AG09319 (cell line): ENCODE measurements around the gene USP47.

Source experiments
- DNase-seq: peaks from one replicate; pipeline ENCODE4 v3.0.0-alpha.2; 2010; ENCODE audit warnings: low read depth; ENCODE audit errors: extremely low read depth
- TF ChIP-seq, protein P1 (sequence below): IDR thresholded peaks from 2 replicates; pipeline ENCODE4 v1.5.1; 2011; ENCODE audit warnings: low read depth, mild to moderate bottlenecking, inconsistent platforms, low read length, moderate library complexity

Gene USP47

GRCh38 chr11:11993839-11994238 is 152.1 kb downstream of the USP47 start:
- no peak for DNase-seq
- TF ChIP-seq, protein P1, sequence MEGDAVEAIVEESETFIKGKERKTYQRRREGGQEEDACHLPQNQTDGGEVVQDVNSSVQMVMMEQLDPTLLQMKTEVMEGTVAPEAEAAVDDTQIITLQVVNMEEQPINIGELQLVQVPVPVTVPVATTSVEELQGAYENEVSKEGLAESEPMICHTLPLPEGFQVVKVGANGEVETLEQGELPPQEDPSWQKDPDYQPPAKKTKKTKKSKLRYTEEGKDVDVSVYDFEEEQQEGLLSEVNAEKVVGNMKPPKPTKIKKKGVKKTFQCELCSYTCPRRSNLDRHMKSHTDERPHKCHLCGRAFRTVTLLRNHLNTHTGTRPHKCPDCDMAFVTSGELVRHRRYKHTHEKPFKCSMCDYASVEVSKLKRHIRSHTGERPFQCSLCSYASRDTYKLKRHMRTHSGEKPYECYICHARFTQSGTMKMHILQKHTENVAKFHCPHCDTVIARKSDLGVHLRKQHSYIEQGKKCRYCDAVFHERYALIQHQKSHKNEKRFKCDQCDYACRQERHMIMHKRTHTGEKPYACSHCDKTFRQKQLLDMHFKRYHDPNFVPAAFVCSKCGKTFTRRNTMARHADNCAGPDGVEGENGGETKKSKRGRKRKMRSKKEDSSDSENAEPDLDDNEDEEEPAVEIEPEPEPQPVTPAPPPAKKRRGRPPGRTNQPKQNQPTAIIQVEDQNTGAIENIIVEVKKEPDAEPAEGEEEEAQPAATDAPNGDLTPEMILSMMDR = no peak

- no peak for DNase-seq
- TF ChIP-seq, protein P1 = no peak
Measured at GRCh38 chr11:11995601-11996000, 153.8 kb downstream of the USP47 start.

DNA sequence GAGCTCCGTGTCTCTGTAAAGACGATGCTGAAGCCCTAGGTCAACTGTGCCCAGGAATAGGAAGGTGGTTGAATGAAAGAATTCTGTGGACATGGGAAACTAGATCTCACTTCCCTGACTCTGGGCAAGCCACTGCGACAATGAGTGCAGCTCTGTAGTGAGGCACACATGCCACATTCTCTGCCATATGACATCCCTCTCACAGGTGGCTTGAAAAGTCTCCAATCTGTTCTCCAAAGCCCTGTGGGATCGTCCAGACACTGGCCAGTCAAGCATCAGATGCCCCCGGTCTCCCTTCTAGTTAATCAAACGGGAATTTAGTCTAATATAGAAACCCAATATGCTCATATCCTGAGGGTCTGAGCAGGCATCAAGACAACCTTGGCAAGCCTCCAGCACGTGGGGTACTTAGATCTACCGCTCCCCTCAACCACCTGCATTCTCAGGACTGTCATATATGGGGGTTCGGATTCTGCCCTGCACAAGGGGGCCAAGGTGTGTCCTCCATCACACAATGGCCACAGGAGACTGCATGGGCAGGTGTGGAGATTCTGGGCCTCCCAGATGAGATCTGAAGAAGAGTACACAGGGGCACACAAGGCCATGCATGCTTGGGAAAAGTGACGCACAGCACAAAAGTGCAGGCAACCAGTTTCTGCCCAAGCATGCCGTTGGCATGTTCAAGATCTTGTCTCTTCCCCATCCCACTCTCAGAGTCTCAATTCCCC is 154.7 kb downstream of the USP47 start:
- TF ChIP-seq, protein P1 = no peak
- DNase-seq = no peak

GRCh38 chr11:11997049-11997322 is 155.2 kb downstream of the USP47 start:
- no peak for DNase-seq

GRCh38 chr11:11998091-11998781 is 156.5 kb downstream of the USP47 start:
- DNase-seq = peak; percentile 52
- TF ChIP-seq, protein P1 = no peak

More at GRCh38 chr11:11997049-11997322, 155.2 kb downstream of the USP47 start:
- TF ChIP-seq, protein P1 = no peak

DNA sequence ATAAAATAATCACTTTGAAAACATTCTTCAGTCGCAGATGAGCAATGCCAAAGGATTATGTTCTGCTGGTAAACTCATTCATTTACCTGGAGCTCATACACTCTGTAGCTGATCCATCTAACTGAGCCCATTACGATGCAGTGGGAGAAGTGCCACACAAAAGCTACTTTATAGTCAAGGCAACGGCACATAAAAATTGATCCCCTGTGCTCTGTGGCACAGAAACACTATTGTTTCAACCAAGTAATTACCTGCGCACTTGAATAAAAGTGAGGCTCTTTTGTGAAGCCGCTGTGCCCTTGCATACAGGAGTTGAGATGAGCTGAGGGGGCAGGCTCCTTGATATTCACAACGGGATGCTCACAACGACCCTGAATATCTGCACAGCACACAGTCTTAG is 159.4 kb downstream of the USP47 start:
- TF ChIP-seq, protein P1 = no peak
- no peak for DNase-seq

DNA sequence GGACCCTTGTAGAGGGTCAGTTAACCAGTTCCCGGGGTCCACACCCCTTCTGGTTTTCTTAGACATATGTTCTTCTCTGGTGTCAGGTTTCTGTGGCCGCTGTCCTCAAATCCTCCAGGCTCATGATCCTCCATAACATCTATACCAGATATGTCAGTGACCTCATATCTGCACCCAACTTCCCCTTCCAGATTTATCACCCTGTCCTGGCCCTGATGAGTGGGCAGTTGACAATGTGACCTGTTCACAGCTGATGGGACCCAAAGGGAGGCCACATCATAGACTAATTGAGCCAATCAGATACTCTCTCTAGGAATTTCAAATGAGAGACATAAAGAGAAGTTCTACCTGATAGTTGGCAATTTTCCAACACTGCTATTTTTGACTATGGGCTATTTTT is 161.6 kb downstream of the USP47 start:
- DNase-seq = no peak
- TF ChIP-seq, protein P1 = no peak
